Hematopoietic multipotent progenitor cell treated with erythropoietin and hydrocortisone succinate and interleukin-3 and kit ligand, for 8 days (in vitro differentiated cells): ENCODE measurements around the gene ZNF263.
"Not testable (repeated sequence)": the region's sequence is repeated elsewhere in the genome, so short reads cannot be mapped to it uniquely, and the experiment has no call there.

Experiments used
- DNase-seq: peaks from one replicate; pipeline ENCODE4 v3.0.0-alpha.2; 2015

The ZNF263 gene

GRCh38 chr16:3270718-3271117 is 12.6 kb upstream of the ZNF263 start:
- DNase-seq, result not testable (repeated sequence)

GRCh38 chr16:3271281-3271680 is 12.0 kb upstream of the ZNF263 start:
- DNase-seq, result not testable (repeated sequence)

DNA sequence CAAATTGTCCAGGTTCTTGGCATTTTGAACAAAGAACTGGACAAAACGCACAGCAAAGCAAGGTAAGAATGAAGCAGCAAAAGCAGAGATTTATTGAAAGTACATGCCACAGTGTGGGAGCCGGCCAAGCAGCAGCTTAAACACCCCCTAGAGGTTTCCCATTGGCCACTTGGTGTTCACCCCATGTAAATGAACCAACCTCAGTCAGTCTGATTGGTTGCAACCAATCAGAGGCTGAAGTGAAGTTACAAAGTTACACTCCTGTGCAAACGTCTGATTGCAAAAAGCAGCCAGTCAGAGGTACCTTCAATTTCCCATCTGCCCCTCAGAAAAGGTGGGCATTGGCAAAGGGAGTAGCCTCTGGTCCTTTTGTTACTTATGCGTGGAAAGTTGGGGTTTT is 8.8 kb upstream of the ZNF263 start:
- DNase-seq, result no peak

GRCh38 chr16:3274947-3275346 is 8.3 kb upstream of the ZNF263 start:
- DNase-seq, result no peak

GRCh38 chr16:3276679-3277078 is 6.6 kb upstream of the ZNF263 start:
- no peak for DNase-seq

DNA sequence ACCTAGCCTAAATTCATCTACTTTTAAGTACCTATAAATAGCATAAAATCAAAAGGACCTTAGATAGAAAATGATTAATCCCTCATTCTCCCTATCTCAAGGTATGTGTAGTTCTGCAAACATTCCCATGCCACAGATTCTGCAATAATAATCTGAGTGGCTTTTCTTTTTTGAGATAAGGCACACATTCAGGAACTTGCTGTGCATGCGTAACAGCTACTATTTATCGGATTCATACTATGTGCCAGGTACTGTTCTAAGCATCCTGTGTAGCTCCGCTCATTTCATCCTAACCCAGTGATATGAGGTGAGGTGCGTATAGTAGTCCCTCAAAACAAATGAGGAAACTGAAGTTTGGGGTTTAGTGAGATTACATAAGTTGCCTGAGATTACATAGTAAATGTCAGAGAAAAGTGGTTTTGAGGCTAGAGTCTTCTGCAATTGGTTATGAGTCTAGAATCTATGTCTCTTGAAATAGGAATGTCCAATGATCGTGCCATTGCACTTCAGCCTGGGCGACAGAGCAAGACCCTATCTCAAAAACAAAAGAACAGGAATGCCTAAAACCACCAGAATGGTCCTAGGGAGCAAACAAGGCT is 2.0 kb upstream of the ZNF263 start:
- no peak for DNase-seq

DNA sequence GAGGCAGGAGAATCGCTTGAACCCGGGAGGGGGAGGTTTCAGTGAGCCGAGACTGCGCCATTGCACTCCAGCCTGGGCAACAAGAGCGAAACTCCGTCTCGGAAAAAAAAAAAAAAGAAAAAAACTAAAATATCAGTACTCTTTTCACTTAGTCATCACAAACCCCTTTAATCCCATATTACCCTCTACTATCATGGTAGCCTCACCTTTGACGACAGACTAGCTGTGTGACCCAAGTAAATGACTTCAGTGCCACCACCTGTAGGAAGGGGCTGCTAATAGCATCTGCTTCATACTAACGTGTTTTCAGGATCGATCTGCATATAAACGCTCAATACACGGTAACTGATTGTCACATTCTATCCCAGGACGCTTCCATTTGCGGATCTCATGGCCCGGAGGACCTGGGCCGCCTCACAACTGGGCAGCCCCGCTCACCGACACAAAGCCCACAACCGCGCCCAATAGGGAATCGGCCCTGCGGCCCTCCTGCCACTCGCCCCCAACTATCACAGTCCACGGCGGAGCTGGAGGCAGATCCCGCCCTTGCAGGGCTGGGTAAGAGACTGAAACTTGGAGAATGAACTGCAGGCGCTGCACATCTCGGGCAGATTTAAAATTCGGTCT is 1.1 kb upstream of the ZNF263 start:
- DNase-seq, result peak; percentile 83

GRCh38 chr16:3283543-3284447 is 504 bp downstream of the ZNF263 start:
- DNase-seq, result no peak

- no peak for DNase-seq
Observed at GRCh38 chr16:3285131-3285530, 1.8 kb downstream of the ZNF263 start.

DNA sequence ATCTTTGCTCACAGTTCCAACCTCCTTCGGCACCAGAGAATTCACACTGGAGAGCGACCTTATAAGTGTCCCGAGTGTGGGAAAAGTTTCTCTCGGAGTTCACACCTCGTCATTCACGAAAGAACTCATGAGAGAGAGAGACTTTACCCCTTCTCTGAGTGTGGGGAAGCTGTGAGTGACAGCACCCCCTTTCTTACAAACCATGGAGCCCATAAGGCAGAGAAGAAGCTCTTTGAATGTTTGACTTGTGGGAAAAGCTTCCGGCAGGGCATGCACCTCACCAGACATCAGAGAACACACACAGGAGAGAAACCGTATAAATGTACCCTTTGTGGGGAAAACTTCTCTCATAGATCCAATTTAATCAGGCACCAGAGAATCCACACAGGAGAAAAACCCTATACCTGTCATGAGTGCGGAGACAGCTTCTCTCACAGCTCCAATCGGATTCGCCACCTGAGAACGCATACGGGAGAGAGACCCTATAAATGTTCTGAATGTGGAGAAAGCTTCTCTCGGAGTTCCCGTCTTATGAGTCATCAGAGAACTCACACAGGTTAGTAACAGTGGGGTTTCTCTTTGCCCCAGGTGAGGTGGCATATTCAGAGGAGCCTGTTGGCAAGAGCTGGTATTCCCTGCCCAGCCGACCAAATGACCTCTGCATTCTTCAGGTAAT is 6.8 kb downstream of the ZNF263 start:
- DNase-seq, result no peak

- no peak for DNase-seq
Observed at GRCh38 chr16:3292604-3293003, 9.3 kb downstream of the ZNF263 start.

GRCh38 chr16:3295209-3295608 is 11.9 kb downstream of the ZNF263 start:
- DNase-seq, result no peak

DNA sequence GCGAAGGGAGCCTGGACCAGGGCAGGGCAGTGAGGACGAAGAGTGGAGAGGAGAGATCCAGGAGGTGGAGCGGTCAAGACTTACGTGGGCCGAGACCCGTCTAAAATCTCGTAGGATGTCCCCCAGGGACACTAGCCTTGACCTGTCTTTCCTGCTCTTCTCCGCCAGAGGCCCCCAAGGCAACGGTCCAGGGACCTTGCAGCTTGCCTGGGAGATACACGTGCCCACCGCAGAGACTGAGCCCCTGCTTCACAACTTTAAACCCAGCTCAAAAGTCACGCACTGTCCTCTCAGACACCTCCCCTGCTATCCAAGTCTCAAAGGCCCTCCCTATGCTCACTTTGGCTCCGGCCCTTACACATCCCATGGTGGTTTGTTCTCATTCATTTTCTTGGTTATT is 12.5 kb downstream of the ZNF263 start:
- no peak for DNase-seq

DNA sequence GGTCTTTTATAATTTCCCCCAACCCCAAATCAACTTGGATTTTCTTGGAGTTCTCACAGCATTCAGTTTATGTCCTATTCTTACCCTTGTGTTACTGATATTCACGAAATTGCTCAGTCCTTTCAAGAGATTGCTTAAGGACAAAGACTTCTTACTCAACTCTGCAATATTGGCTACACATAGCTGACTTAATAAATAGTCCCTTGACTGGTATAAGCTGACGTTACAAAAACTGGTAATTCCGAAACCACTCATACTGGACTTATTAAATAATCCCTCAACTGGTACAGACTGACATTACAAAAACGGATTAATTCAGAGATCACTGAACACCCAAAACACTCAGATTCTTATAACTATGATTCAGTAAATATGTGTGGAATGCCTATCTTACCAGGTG is 21.1 kb downstream of the ZNF263 start:
- DNase-seq, result peak; percentile 18

DNA sequence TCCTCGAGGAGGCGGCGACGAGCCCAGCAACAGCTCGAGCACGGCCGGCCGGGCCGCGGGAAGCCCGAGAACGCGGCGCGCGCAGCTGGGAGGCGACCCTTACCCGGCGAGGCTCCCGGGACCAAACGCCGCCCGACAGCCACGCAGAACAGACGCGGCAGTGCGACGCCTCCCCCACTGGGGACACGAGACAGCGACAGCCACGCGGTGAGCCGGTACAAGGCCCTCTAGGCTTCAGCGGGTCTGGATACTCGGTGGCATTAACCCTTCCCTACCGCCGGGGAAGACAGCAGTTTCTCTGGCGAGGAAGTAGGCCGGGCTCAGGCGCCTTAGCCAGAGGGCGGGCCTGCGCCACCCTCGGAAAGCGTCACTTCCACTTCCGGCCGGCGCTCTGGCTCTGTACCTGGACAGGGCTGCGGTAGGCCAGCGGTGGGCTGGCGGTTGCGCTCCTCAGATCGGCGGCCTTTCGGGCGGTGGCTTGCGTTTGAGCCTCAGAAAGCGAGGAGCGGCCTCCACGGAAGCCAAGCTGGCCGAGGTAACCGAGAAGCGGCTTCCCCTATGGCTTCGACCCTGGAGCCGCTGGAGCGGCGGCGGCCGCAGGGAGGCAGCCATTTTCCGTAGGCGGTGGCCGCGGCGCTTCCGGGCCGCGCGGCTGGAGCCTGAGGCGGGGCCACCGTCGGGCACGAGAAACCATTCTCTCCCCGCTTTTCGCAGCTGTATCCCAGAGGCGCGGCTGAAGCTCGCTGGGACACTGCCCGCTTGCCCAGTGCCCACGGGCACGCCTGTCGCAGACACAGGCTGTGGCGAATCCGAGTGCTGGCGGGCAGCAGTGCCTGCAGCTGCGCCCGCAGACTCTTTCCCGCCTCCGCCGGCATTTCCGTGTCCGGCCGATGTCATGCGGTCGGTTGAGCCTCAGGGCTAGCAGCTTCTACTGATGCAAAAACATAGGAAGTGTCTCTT is 22.1 kb downstream of the ZNF263 start, which contains the start of the genes TIGD7 and ZNF75A:
TSS of gene TIGD7 (minus strand) at position 322 of the 960 bp plus-strand sequence. CDS start 4,816 bp downstream, outside the sequence.
TSS of gene ZNF75A (plus strand) at position 389 of the 960 bp plus-strand sequence. CDS start 2,932 bp downstream, outside the sequence.
- peak; percentile 92 for DNase-seq

GRCh38 chr16:3306078-3306477 is 22.8 kb downstream of the ZNF263 start:
- DNase-seq, result peak; percentile 16

DNA sequence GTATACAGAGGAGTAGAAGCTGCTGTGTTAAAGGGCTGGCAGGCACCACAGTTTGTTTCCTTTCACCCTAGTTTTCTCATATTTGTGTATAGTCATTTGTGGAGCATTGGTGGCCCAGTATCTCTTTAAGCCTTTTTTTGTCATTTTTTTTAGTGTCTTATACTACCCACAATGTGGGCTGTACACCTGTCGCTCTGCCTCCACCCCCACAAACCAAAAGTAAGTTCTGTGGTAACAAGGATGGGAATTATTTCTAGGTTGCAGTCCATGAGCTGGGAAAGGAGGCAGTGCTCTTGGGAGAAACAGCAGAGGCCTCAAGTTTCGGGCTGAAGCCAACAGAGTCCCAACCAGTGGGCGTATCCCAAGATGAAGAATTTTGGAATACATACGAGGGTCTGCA is 28.2 kb downstream of the ZNF263 start:
- DNase-seq, result no peak

GRCh38 chr16:3317315-3317999 is 34.2 kb downstream of the ZNF263 start:
- DNase-seq, result peak; percentile 26

- DNase-seq, result no peak
Observed at GRCh38 chr16:3321816-3322215, 38.5 kb downstream of the ZNF263 start.

- DNase-seq, result no peak
Observed at GRCh38 chr16:3327514-3327913, 44.2 kb downstream of the ZNF263 start.

GRCh38 chr16:3328104-3328503 is 44.8 kb downstream of the ZNF263 start:
- no peak for DNase-seq
